Measurements from ENCODE around the gene KLHL26.

KLHL26 gene

DNA sequence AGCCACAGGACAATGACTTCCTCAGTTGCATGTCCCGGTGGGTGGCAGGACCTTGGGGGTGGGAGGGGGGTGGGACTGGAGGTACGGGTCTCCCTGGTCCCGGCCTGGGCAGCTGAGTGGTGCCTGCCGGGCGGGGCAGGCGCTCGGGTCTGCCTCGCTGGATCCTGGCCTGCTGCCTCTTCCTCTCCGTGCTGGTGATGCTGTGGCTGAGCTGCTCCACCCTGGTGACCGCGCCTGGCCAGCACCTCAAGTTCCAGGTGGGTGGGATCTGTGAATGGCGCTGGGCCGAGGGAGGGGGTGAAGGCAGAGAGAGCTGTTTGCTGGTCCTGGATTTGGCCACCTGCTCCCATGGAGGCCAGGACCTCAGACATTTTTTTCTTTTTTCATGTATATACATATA, 18.6 kb upstream of the KLHL26 start:
- no peak overlapping the region for H3K4me3 ChIP-seq (replicated peaks in 1 of 2; ENCODE audit: low read depth in 2 of 2, low read length in 2 of 2)
- DNase-seq (ENCODE audit: low read depth in 2 of 2): no peak
- TF ChIP-seq CTCF (IDR thresholded peaks at IDR 0.05; ENCODE audit: low read depth, low read length): no peak

GRCh38 chr19:18620311-18620710, 16.5 kb upstream of the KLHL26 start:
- no peak overlapping the region for H3K4me3 ChIP-seq (replicated peaks in 1 of 2; ENCODE audit: low read depth in 2 of 2, low read length in 2 of 2)
- DNase-seq (ENCODE audit: low read depth in 2 of 2): no peak
- no peak for TF ChIP-seq CTCF (IDR thresholded peaks at IDR 0.05; ENCODE audit: low read depth, low read length)

DNA sequence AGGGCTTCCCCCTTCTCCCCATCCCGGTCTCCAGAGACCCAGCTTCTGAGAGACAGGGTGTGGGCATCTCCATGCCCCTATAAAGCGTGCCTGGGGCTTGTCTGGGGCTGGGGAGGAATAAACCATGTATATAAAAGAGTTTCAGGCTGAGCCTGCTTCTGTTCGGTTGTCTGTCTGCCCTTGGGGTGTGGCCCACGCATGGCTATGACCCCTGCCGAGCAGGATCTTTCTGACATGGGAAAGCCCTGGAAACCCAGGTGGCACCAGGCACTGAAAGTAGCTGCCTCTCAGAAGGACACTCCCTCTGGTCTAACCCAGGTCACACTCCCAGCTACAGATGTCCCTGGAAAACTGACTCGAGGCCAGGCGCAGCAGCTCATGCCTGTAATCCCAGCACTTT, 15.9 kb upstream of the KLHL26 start:
- DNase-seq (ENCODE audit: low read depth in 2 of 2): no peak
- TF ChIP-seq CTCF (IDR thresholded peaks at IDR 0.05; ENCODE audit: low read depth, low read length): no peak
- H3K4me3 ChIP-seq (replicated peaks in 1 of 2; ENCODE audit: low read depth in 2 of 2, low read length in 2 of 2): no peak overlapping the region

GRCh38 chr19:18626906-18627305, 9.9 kb upstream of the KLHL26 start:
- peak in 1 of 2 donors; percentile 27 for DNase-seq (ENCODE audit: low read depth in 2 of 2)
- no peak overlapping the region for H3K4me3 ChIP-seq (replicated peaks in 1 of 2; ENCODE audit: low read depth in 2 of 2, low read length in 2 of 2)
- no peak for TF ChIP-seq CTCF (IDR thresholded peaks at IDR 0.05; ENCODE audit: low read depth, low read length)

DNA sequence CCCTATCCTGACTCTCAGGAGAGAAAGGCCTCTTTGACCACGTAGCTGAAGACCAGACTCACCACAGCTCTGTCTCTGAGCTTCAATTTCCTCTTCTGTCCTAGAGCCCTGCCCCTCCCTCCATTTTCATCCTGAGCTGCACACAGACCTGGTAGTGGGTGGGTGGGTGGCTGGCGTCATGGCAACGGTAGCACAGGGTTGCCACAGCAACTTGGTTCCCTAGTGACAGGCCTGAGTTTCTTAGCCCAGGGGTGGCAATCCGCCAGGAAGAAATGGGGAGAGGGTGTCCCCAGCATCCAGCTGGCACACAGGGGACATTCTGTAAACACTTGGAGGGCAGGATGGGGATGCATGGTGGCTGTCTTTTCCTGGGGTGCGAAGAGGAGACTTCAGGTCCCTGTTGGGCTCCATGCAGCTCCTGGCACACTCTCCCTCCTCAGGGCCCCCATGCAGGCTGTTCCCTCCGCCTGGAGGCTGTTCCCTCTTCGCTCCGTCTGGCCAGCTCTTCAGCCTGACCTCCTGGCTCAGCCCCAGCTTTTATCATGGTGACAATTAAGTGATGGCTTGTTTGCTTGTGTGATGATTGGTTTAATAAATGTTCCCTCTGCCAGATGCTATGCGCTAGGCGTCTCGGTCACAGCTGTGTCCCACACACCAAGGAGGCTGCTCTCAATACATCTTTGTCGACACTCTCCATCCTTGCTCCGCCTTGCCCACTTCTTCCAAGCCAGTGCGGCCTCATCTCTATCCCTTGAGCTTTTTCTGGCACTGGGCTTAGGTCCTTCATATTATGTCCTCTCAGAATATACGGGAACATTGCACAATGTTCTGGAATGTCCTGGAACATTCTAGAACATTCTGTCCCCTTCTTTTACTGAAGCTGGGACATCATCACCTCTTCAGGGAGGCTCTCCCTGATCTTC, 7.4 kb upstream of the KLHL26 start:
- H3K4me3 ChIP-seq (replicated peaks in 1 of 2; ENCODE audit: low read depth in 2 of 2, low read length in 2 of 2): no peak overlapping the region
- TF ChIP-seq CTCF (IDR thresholded peaks at IDR 0.05; ENCODE audit: low read depth, low read length): no peak
- DNase-seq (ENCODE audit: low read depth in 2 of 2): peak; percentile 65 to 74

DNA sequence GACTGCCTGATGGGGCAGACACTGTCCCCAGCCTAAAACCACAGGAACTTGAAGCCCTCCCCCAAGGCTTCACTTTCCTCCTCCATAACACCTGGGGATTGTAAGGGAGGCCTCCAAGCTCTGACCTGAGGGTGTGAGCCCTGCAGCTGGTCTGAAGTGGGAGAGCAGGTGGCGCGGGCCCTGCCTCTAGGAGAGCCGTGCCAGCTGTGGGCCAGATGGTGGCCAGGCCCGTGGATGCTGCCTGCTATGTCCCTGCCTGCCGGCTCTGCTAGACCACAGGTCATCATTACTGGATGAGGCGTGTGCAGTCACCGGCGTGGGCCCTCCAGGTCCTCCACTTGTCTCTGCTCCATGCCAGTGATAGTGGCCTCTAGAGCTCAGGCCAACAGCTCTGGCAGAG, 3.5 kb upstream of the KLHL26 start:
- no peak for TF ChIP-seq CTCF (IDR thresholded peaks at IDR 0.05; ENCODE audit: low read depth, low read length)
- no peak for DNase-seq (ENCODE audit: low read depth in 2 of 2)
- H3K4me3 ChIP-seq (replicated peaks in 1 of 2; ENCODE audit: low read depth in 2 of 2, low read length in 2 of 2): no peak overlapping the region

All from cardiac fibroblast (primary cell).